Kasumi-1 (cell line): Measurements from ENCODE around the gene ALG10B.
"Not testable (repeated sequence)": the region's sequence is repeated elsewhere in the genome, so short reads cannot be mapped to it uniquely, and the experiment has no call there.

Experiments used
- DNase-seq, 2 experiments: peaks; one replicate each; lab custom pipeline; 2025; lab: John Stamatoyannopoulos, UW

Gene ALG10B, protein sequence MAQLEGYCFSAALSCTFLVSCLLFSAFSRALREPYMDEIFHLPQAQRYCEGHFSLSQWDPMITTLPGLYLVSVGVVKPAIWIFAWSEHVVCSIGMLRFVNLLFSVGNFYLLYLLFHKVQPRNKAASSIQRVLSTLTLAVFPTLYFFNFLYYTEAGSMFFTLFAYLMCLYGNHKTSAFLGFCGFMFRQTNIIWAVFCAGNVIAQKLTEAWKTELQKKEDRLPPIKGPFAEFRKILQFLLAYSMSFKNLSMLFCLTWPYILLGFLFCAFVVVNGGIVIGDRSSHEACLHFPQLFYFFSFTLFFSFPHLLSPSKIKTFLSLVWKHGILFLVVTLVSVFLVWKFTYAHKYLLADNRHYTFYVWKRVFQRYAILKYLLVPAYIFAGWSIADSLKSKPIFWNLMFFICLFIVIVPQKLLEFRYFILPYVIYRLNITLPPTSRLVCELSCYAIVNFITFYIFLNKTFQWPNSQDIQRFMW

DNA sequence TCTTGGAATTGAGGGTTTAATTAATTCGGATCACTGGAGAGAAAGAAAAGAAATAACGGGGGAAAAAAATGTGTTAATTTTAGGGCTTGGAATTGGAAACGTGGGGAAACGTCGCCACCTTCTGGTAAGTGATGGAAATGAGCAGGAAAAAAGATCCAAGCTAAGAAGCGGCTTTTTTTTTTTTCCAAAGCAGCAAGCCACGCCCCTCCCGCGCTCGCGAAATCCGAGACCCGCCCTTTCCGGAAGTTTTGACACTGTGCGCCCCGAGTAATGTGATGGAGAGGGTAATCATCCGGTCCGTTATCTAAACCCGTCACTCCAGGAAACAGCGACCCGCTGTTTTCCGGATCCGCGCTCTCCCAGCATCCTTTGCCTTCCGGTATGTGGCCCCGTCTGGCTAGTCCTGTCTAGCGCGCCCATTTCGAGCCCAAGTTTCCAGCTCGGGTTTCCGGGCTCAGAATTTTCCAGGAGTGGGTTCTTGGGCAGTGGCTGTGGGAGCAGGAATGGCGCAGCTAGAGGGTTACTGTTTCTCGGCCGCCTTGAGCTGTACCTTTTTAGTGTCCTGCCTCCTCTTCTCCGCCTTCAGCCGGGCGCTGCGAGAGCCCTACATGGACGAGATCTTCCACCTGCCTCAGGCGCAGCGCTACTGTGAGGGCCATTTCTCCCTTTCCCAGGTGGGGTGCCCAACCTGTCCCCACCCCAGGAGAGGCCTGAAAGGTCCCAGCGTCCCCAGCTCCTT is at the start of gene ALG10B:
ALG10B (plus strand) TSS at position 384 of the 739 bp plus-strand sequence; CDS start at position 504, 120 bp downstream.
- peak; percentile 97 for DNase-seq

DNA sequence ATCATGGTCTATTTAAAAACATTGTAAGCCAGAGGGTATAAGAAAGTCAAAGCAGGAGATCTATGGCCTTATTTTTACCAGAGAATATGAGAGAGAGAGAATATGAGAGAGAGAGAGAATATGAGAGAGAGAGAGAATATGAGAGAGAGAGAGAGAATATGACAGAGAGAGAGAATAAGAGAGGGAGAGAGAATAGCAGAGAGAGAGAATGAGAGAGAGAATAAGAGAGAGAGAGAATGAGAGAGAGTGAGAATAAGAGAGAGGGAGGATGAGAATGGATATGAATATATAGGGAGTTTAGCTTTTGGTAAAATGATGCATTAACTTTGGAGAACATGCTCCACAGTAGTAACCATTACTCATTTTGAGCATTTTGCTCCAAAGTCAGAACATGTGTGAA is 48.0 kb upstream of the ALG10B start:
- no peak for DNase-seq

DNA sequence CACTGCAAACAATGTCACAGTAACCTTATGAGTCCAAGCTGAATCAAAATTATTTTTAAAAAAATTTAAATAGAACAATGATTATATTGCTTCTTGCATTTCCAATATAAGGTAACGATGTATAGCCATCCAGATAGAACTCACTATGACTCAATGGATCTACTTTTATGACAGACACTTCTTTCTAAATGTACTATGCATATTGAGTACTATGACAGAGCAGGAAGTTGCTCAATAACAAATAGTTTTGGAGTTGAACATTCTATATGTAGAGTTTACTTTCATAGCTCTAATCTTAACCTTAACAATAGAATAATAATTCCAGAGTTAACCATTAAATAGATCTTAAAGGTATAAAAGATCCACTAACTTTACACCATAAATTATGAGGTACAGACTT is 46.7 kb upstream of the ALG10B start:
- no peak for DNase-seq

DNA sequence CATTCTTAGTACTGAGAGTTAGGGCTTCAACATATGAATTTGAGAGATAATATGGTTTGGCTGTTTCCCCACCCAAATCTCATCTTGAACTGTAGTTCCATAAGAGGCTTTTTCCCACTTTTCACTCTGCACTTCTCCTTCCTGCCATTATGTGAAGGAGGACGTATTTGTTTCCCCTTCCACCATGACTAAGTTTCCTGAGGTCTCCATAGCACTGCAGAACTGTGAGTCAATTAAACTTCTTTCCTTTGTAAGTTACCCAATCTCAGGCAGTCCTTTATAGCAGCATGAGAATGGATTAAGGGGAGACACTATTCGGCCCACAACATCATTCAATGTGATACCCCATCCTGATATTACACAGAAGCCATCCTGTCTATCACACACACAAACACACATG is 36.8 kb upstream of the ALG10B start:
- no peak for DNase-seq

DNA sequence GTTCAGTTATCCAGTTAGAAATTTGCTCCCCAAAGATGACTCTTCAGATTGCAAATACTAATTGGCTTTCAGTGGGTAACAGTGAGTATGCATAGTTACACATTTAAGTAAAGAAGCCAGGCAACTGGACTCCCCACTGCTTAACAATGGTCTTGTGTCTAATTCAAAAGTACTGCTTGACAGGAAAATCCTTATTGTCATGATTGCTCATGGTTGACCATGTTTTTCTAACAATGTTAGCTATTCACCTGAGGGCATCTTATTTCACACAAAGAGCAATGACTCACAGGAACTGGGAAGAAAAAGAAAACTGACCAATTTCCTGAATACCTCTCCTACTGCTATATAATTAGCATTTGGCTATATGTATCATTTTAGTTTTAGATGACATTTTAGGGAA is 33.7 kb upstream of the ALG10B start:
- DNase-seq, result no peak

DNA sequence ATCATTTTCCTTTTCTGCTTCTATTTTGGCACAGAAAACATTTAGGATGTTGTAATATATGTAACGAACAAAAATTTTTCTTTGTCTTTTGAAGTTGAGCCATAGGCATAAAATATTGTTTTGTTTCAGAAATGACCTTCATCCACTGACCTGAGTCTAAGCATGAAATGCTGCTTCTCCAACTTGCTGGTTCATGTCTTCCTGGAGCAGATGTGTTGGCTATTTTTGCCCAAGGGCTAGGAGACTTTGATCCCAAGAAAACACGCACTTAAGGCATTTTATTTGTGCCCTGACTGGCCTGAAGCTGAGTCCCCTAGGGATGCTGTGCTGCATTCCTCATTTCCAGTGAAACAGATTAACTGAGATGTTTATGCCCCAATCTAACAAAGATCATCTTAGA is 27.2 kb upstream of the ALG10B start:
- no peak for DNase-seq

DNA sequence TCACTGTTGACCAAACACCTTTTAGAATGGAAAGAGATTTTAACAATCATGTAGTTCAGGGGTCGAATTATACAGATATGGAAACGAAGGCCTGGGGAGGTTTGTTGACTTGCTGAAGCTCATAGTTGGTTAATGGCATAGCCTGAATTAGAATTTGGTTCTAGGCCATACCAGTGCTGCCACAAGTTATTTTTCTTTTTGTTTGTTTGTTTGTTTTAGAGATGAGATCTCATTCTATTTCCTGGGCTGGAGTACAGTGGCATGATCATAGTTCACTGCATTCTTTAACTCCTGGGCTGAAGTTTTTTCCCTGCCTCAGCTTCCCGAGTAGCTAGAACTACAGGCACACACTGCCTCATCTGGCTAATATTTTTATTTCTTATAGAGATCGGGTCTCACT is 25.4 kb upstream of the ALG10B start:
- DNase-seq, result no peak

DNA sequence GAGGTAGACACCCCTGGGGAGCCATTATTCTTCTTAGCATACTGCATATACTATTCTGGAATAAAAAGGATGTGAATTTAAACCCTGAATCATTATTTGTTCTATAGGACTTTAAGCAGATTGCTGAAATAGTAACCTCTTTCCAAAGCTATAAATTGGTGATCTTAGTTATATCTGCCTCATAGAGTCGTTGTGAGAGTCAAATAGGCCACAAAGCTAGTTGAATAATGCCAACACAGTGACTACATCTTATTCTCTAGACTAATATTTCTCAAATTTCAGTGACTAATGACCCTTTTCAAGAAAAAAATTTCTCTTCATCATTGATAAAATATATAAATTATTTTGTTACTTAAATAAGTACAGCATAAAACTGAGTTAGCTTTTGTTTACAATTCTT is 13.6 kb upstream of the ALG10B start:
- DNase-seq, result not testable (repeated sequence)

DNA sequence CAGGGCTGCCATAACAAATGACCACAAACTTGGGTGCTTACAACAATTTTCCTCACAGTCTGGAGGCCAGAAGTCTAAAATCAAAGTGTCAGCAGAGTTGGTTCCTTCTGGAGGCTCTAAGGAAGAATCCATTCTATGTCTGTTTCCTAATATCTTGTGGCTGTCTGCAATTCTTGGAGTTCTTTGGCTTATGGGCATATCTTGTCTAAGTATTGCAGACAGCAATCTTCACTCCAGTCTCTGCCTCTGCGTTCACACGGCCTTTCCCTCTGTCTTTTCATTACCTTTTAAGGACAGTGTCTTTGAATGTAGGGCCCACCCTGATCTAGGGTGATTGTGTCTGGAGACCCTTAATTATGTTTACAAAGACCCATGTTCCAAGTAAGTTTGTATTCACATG is 5.4 kb downstream of the ALG10B start:
- not testable (repeated sequence) for DNase-seq

DNA sequence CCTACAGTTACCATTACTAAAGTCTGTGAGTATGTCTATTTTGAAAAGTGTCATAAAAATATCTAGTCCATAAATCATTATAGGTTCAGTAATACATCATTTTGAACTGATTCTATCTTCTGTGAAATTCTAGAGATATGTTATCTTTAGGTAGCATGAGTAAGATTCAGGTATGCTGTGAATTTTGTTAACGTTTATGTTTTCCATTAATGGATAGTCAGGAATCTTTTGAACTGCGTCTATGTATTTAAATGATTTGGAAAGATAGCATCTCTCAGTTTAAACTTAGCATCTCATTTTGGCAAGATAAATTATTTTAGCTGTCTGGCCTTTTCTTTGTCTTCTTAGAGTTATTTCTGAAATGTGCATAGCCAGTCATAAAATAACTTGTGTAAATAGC is 8.3 kb downstream of the ALG10B start:
- DNase-seq, result no peak

DNA sequence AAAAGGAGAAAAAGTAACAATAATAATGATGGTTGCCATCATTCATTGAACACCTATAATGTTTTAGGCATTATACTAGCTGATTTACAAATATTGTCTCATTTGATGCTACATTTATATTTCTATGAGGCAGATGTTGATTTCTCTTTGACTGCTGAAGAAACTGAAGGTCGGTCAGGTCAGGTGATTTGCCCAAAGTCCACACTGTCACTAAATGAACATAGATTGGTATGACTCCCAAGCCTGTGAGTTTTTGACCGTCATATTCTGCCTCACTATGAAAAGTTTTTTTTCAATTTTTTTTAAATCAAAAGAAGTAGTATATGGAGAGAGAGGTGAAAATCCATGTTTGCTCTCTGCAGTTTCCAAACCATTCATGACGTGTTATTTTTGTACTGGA is 10.8 kb downstream of the ALG10B start:
- no peak for DNase-seq

DNA sequence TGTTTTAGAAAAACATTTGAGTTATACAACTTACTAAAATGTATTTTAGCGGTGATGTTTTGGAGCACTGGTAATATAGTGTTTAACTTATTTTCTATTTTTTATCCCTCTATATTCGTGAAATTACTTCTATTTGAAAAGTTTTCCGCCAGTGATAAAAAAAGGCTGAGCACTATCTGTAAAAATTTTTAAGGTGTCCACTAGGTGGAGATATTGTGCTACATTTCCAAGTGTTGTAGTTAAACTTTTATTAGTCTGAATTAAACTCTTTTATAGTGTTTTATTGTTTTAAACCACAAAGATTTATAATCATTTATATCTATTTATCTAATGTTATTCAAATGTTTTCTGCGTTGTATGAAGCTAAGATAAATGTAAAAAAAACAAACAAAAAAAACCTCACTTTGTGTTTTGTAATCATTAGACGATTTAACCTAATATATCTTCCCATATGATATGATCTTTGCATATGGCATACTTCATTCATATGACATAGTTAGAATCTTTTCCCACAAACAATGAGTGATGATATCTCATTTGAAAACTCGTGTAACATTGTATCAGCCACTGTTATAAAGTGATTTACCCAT is 11.8 kb downstream of the ALG10B start:
- DNase-seq, result peak; percentile 52 to 61

DNA sequence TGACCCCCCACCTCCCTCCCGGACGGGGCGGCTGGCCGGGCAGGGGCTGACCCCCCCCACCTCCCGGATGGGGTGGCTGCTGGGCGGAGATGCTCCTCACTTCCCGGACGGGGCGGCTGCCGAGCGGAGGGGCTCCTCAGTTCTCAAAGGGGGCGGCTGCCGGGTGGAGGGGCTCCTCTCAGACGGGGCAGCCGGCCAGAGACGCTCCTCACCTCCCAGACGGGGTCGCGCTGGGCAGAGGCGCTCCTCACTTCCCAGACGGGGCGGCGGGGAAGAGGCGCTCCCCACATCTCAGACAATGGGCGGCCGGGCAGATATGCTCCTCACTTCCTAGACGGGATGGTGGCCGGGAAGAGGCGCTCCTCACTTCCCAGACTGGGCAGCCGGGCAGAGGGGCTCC is 13.8 kb downstream of the ALG10B start:
- DNase-seq, result not testable (repeated sequence)

DNA sequence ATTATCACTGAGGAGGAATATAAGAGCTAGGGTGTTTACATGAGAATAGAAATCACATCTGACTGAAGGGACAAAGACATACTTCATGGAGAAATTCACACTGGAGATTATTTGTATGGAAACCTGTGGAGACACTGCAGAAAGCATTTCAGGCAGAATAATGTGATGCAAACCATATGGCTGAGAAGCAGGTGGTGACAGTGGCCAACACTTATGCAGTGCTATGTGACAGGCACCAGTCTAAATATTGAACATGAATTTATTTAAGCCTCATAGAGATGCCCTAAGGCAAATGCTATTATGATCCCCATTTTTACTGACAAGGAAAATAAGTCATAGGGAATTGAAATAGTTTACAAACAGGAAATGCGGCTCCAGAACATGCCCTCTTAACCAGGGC is 16.2 kb downstream of the ALG10B start:
- DNase-seq, result no peak

DNA sequence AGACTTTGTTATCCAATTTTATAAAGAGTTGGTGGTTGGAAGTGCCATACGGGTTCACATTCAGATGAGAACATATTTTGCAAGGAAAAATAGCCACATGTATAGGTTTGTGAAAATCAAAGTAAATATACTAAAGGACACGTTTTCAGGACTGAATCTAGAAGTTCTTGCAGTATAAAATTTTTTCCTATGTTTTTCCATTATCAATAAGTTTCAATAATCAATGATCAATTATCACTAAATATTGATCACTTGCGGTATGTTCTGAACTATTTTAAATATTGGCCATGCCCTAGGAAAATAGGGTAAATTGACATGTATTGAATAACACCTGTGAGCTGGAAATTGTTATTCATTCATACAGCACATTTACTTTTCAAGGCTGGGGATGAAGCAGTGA is 25.9 kb downstream of the ALG10B start:
- DNase-seq, result no peak

DNA sequence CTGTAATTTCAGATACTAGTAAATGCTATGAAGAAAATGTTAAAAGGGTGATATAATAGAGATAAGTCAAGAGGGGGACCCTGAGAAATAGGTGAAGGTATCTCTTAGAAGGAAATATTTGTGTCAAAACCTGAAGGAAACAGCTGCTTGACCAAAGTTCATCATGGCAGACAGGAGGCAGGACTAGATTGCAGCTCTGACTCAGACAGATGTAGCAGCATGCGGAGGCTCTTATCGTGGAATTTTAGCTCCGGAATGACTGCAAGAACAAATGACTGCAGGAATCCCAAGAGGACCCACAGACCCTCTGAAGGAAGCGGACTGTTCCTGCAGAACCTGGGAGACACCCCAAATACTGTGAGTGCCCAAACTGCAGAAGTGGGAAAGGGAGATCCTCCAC is 26.7 kb downstream of the ALG10B start:
- DNase-seq, result not testable (repeated sequence)

DNA sequence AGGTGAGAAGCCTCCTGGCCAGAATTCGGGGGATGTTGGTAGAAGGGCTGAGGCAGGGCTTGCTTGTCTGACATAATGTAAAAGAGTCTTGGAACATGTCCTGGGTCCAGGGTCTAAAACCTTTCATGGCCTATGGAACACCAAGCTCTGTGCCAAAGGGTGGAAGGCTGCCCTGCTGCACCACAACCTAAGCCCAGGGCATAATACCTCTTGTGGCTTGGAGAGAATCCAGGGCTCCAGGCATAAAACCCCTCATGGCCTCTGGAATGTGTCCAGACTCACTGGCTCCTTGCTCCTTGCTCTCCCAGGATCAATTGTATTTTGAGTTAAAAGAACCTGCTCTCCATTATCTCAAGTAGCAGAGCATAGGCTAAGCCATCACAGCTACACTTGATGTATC is 27.3 kb downstream of the ALG10B start:
- DNase-seq, result not testable (repeated sequence)

DNA sequence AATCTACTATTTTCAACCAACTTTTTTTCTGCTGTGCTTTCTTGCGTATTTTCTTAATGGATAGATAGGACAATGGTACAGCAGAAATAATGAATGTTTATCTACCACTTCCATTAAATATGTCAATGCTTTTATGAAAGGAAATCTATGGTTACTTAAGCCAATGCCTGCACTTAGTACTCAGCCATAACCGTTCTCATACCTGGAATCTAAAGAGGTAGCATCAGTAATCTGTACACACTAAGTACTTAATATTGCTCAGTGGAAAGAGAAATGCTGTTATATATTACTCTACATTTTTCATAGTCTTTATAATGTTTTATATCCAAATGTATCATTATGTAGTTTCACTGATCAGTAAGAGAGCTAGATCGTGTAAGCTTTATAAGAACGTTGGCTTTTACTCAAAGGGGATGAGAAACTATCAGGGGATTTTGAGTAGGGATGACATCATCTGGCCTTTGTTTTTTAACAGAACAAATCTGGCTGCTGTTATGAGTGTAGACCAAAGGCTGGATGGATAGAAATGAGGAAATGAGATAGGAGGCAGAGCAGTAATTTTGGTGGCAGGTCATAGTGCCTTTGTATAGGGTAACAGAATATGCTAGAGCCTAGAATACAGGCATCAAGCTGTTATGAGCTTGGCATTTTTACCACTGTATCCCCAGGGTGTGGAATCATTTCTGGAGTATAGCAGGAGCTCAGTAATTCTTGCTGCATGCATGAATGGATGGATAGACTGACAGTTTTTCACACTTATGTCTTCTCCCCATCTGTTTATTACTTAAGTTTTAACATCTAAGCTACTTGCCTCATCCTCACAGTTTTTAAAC is 34.0 kb downstream of the ALG10B start:
- DNase-seq, result no peak

DNA sequence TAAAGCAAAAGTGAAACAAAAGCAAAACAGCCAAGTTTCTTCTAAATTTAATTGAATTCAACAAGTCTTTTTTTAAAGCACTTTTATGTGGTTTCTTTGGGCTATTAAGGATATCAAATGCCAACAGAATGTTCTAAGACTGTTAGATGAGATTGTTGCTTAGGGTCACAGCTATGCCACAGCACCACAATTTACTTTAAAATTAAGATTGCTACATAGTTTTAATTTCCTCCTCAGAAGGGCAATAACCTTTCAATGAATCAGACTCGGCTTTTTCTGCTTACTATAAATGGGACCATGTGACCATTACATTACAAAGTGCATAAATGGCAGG is 34.6 kb downstream of the ALG10B start:
- not testable (repeated sequence) for DNase-seq

DNA sequence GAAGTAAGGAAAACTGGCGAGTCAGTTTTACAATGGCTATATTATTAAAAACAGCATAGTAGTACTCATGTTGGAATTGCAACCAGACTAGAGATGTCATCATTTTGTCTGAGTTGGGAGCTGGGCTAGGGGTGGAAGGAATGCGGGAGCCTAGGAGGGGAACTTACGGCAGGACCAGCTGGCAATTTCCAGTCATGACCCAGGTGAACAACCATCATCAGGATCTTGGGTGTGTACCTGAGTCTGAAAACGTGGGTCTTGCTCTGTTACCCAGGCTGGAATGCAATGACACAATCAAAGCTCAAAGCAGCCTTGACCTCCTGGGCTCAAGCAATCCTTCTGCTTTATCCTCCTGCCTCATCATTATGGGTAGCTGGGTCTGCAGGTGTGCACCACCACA is 50.9 kb downstream of the ALG10B start:
- no peak for DNase-seq

DNA sequence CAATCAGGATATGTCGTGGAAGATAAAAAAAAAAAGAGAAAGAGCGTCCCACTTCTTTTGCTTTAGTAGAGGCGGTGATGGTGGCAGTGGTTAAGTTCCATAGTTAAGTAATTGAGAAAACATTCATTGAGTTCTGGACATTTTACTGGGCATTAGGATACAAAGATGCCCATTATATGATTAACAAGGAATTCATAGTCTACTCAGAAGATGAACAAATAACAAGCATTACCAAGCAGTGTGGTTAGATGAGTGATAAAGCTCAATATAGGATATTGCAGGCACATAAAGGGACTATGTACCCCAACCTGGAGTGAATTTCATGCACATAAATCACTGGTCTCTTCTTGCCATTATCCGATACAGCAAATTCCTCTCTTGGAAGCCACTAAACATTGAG is 53.7 kb downstream of the ALG10B start:
- no peak for DNase-seq

DNA sequence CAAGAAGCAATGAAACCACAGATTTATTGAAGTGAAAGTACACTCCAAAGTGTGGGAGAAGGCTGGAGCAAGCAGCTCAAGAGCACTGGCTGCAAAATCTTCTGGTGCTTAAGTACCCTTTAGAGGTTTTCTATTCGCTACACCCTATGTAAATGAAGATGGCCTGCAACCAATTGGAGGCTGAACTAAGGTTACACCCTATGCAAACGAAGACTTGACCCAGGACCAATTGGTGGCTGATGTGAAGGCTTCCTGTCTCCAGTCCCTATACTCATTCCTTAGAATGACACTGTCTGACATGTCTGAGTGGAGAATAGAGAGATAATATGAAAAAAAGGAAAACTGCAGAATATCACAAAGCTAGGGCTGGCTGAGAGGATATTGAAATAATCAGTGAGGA is 57.2 kb downstream of the ALG10B start:
- no peak for DNase-seq
